ENCODE data around the gene C15orf62.

C15orf62 gene

DNA sequence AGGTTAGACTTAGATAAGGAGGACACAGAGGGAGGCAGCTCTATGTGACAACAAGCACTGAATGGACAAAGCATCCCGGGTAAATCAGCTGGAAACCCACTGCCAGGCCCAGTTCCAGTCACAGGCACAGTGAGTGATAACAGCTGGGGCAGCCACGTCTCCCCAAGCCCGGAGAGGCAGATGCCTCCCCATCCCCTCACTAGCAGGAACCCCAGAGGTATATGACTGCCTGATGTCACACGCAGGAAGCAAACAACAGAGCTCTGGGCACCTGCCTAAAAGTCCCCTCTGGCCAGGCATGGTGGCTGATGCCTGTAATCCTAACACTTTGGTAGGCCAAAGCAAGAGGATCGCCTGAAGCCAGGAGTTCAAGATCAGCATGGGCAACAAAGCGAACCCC is 18.2 kb downstream of the C15orf62 start:
- Histone ChIP-seq H3K4me3 (ENCODE audit: low read length) (no peak overlapping the region), H4K20me1 (ENCODE audit: insufficient read depth, low read length) (no peaks in the 10 kb centered on the region), H3K9me3 (ENCODE audit: insufficient read depth, low read length) (no peaks in the 10 kb centered on the region), H3K27me3 (ENCODE audit: low read depth, low read length) (no peaks in the 10 kb centered on the region), H3K4me2 (ENCODE audit: low read length) (no peak overlapping the region), H3K4me1 (ENCODE audit: low read length) (no peaks in the 10 kb centered on the region), H3K79me2 (ENCODE audit: low read length) (no peaks in the 10 kb centered on the region), H2AFZ (ENCODE audit: low read depth, low read length) (no peak overlapping the region), H3K27ac (ENCODE audit: low read length) (no peak overlapping the region), H3K9ac (ENCODE audit: low read length) (no peak overlapping the region), H3K36me3 (replicated peaks; ENCODE audit: low read depth, low read length) (no peaks in the 10 kb centered on the region)
- TF ChIP-seq, protein P1, sequence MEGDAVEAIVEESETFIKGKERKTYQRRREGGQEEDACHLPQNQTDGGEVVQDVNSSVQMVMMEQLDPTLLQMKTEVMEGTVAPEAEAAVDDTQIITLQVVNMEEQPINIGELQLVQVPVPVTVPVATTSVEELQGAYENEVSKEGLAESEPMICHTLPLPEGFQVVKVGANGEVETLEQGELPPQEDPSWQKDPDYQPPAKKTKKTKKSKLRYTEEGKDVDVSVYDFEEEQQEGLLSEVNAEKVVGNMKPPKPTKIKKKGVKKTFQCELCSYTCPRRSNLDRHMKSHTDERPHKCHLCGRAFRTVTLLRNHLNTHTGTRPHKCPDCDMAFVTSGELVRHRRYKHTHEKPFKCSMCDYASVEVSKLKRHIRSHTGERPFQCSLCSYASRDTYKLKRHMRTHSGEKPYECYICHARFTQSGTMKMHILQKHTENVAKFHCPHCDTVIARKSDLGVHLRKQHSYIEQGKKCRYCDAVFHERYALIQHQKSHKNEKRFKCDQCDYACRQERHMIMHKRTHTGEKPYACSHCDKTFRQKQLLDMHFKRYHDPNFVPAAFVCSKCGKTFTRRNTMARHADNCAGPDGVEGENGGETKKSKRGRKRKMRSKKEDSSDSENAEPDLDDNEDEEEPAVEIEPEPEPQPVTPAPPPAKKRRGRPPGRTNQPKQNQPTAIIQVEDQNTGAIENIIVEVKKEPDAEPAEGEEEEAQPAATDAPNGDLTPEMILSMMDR (IDR thresholded peaks at IDR 0.05; ENCODE audit: low read depth, low read length) = no peak
- TF ChIP-seq EZH2phosphoT487 (IDR thresholded peaks at IDR 0.05; ENCODE audit: low read depth) = no peak

DNA sequence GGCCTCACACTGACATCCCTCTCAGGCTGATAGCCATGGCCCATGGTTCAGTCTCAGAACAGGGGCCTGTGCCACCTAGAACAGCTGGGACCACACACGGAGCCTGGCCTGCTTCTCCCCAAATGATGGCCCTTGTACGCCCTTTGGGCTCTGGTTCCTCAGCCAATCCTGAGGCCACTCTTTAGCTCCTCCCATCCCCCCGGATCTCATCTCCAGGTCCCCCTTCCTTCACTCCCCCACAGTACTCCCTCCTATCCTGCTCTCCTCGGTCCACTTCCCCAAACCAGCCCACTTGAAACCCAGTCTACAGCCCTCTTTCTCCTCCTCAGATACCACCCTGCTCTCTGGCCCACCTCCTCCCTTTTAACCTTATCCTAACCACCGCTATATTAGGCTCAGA is 19.3 kb downstream of the C15orf62 start:
- Histone ChIP-seq H3K4me1 (ENCODE audit: low read length) (no peaks in the 10 kb centered on the region), H3K27me3 (ENCODE audit: low read depth, low read length) (no peaks in the 10 kb centered on the region), H4K20me1 (ENCODE audit: insufficient read depth, low read length) (no peaks in the 10 kb centered on the region), H3K4me2 (ENCODE audit: low read length) (no peak overlapping the region), H3K9ac (ENCODE audit: low read length) (no peak overlapping the region), H3K36me3 (replicated peaks; ENCODE audit: low read depth, low read length) (no peaks in the 10 kb centered on the region), H3K27ac (ENCODE audit: low read length) (no peak overlapping the region), H3K9me3 (ENCODE audit: insufficient read depth, low read length) (no peaks in the 10 kb centered on the region), H3K4me3 (ENCODE audit: low read length) (no peak overlapping the region), H3K79me2 (ENCODE audit: low read length) (no peaks in the 10 kb centered on the region), H2AFZ (ENCODE audit: low read depth, low read length) (no peak overlapping the region)
- no peak for TF ChIP-seq EZH2phosphoT487 (IDR thresholded peaks at IDR 0.05; ENCODE audit: low read depth)
- TF ChIP-seq, protein P1 (IDR thresholded peaks at IDR 0.05; ENCODE audit: low read depth, low read length) = no peak

DNA sequence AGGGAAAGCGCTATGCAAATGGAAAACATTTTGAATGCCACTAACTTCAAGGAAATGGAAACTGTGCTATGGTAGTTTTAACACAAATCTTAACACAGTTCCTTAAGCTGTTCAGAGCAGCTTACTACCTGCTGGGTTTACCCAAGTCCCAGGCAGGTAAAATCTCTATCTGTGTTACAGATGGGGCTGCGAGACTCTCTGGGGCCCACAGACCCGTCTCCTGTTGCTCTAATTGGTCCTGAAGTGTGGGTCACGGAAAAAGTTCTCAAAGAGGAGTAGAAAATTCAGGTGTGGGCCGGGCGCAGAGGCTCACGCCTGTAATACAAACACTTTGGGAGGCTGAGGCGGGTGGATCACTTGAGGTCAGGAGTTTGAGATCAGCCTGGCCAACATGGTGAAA is 20.2 kb downstream of the C15orf62 start:
- Histone ChIP-seq H2AFZ (ENCODE audit: low read depth, low read length) (no peak overlapping the region), H3K9me3 (ENCODE audit: insufficient read depth, low read length) (no peaks in the 10 kb centered on the region), H3K27ac (ENCODE audit: low read length) (no peak overlapping the region), H3K4me2 (ENCODE audit: low read length) (no peak overlapping the region), H3K27me3 (ENCODE audit: low read depth, low read length) (no peaks in the 10 kb centered on the region), H3K4me1 (ENCODE audit: low read length) (no peaks in the 10 kb centered on the region), H4K20me1 (ENCODE audit: insufficient read depth, low read length) (no peaks in the 10 kb centered on the region), H3K4me3 (ENCODE audit: low read length) (no peak overlapping the region), H3K36me3 (replicated peaks; ENCODE audit: low read depth, low read length) (no peaks in the 10 kb centered on the region), H3K79me2 (ENCODE audit: low read length) (no peaks in the 10 kb centered on the region), H3K9ac (ENCODE audit: low read length) (no peak overlapping the region)
- TF ChIP-seq EZH2phosphoT487 (IDR thresholded peaks at IDR 0.05; ENCODE audit: low read depth) = no peak
- TF ChIP-seq, protein P1 (IDR thresholded peaks at IDR 0.05; ENCODE audit: low read depth, low read length) = no peak

DNA sequence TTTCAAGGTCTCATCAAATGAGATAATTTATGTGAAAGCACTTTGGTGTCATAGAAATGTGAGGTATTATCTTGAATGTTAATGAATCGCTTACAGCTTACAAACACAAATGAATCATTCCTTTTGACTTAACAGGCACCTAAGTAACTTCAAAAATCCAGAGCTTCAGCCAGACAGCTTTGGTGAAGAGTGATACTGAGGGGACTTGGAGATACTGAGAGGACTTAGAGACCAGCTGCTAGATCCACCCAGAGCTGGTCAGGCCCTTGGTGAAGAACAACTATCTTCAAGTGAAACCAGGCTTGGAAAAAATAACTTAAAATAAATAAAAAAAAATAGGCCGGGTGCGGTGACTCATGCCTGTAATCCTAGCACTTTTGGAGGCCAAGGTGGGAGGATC is 20.9 kb downstream of the C15orf62 start:
- Histone ChIP-seq H3K4me1 (ENCODE audit: low read length) (no peaks in the 10 kb centered on the region), H4K20me1 (ENCODE audit: insufficient read depth, low read length) (no peaks in the 10 kb centered on the region), H3K79me2 (ENCODE audit: low read length) (no peaks in the 10 kb centered on the region)

More for the DNA sequence above, 20.9 kb downstream of the C15orf62 start:
- Histone ChIP-seq H3K36me3 (replicated peaks; ENCODE audit: low read depth, low read length) (no peaks in the 10 kb centered on the region), H3K27me3 (ENCODE audit: low read depth, low read length) (no peaks in the 10 kb centered on the region), H3K9me3 (ENCODE audit: insufficient read depth, low read length) (no peaks in the 10 kb centered on the region), H3K4me3 (ENCODE audit: low read length) (no peak overlapping the region), H3K27ac (ENCODE audit: low read length) (no peak overlapping the region), H3K9ac (ENCODE audit: low read length) (no peak overlapping the region), H3K4me2 (ENCODE audit: low read length) (no peak overlapping the region), H2AFZ (ENCODE audit: low read depth, low read length) (no peak overlapping the region)
- no peak for TF ChIP-seq EZH2phosphoT487 (IDR thresholded peaks at IDR 0.05; ENCODE audit: low read depth)
- TF ChIP-seq, protein P1 (IDR thresholded peaks at IDR 0.05; ENCODE audit: low read depth, low read length) = no peak
